Sigmoid colon (tissue), 4 donors: ENCODE data around the gene DUOXA1.

Source experiments
- EP300 ChIP-seq, 4 donors: sonication (generic); formaldehyde crosslinking; IDR thresholded peaks; one replicate each; pipeline ENCODE4 v1.6.1; 2017; ENCODE audit warnings: antibody characterized with exemption in 4 of 4
- POLR2A ChIP-seq, 2 donors: fragments of 450-650 bp; IDR thresholded peaks; one replicate each; pipeline ENCODE4 v1.6.1; 2016; ENCODE audit warnings: antibody characterized with exemption in 2 of 2, mild to moderate bottlenecking in 2 of 2, moderate library complexity in 2 of 2
- POLR2AphosphoS5 ChIP-seq, 4 donors: sonication (generic); formaldehyde crosslinking; IDR thresholded peaks; one replicate each; pipeline ENCODE4 v1.6.1; 2017; ENCODE audit warnings: antibody characterized with exemption in 4 of 4
- TF ChIP-seq, protein P1 (sequence below), 4 experiments: fragments of 450-650 bp in 3 of 4; fragments of 200-600 bp in 1 of 4; IDR thresholded peaks; one replicate each; pipeline ENCODE4 v1.5.1; 2016 to 2019; ENCODE audit warnings: antibody characterized with exemption in 4 of 4, mild to moderate bottlenecking in 3 of 4, moderate library complexity in 2 of 4

DNA sequence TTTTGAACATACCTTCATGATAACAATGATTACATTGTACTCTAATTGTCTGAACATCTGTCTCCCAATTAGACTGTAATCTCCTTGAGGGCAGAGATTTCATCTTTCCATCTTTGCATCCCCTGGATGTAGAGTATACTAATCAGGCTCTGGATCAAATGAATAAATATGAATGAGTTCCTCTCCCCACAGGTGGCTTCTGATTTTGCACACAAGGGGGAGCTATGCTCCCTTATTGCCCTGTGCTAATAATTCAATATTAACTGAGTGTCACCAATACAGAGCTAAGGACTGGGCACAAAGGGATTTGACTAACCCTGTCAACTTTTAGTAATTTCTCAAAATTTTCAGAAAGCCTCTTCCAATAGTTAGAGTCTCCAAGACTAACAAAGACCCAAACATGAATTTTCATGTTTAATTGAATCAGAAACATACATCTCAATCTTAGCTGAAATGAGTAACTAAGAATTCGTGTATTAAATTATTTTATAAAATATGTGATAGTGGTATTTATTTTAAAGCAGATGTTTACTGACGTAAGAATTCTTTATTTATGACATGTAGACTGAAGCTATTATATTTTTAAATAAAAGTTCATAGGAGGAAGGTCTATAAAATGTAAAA lies 3.0 kb downstream of the DUOXA1 start:
- TF ChIP-seq POLR2AphosphoS5 (IDR thresholded peaks at IDR 0.05) (no peak), POLR2A (IDR thresholded peaks at IDR 0.05) (no peak), EP300 (IDR thresholded peaks at IDR 0.05) (no peak)
- TF ChIP-seq, protein P1, sequence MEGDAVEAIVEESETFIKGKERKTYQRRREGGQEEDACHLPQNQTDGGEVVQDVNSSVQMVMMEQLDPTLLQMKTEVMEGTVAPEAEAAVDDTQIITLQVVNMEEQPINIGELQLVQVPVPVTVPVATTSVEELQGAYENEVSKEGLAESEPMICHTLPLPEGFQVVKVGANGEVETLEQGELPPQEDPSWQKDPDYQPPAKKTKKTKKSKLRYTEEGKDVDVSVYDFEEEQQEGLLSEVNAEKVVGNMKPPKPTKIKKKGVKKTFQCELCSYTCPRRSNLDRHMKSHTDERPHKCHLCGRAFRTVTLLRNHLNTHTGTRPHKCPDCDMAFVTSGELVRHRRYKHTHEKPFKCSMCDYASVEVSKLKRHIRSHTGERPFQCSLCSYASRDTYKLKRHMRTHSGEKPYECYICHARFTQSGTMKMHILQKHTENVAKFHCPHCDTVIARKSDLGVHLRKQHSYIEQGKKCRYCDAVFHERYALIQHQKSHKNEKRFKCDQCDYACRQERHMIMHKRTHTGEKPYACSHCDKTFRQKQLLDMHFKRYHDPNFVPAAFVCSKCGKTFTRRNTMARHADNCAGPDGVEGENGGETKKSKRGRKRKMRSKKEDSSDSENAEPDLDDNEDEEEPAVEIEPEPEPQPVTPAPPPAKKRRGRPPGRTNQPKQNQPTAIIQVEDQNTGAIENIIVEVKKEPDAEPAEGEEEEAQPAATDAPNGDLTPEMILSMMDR (IDR thresholded peaks at IDR 0.05), result peak in 1 of 4 experiments; percentile 38
